Activated T-cell treated with anti-CD3 and anti-CD28 coated beads, Interleukin-2, amount 50 U/mL, for 48 hours (primary cell): Measurements from ENCODE around the gene BCL2L1.

Experiments used
- DNase-seq, 2 experiments: peaks; one replicate each; pipeline ENCODE4 v3.0.0-alpha.2; 2020

The BCL2L1 gene

GRCh38 chr20:31723319-31724078 is 831 bp upstream of the BCL2L1 start:
- peak; percentile 98 to 99 for DNase-seq

GRCh38 chr20:31723069-31723318 is 326 bp upstream of the BCL2L1 start:
- DNase-seq, result no peak

GRCh38 chr20:31721408-31722256 is 1.0 kb downstream of the BCL2L1 start:
- DNase-seq, result peak; percentile 47 to 58

- DNase-seq, result peak; percentile 59 to 61
Measured at GRCh38 chr20:31720486-31721407, 1.9 kb downstream of the BCL2L1 start.

DNA sequence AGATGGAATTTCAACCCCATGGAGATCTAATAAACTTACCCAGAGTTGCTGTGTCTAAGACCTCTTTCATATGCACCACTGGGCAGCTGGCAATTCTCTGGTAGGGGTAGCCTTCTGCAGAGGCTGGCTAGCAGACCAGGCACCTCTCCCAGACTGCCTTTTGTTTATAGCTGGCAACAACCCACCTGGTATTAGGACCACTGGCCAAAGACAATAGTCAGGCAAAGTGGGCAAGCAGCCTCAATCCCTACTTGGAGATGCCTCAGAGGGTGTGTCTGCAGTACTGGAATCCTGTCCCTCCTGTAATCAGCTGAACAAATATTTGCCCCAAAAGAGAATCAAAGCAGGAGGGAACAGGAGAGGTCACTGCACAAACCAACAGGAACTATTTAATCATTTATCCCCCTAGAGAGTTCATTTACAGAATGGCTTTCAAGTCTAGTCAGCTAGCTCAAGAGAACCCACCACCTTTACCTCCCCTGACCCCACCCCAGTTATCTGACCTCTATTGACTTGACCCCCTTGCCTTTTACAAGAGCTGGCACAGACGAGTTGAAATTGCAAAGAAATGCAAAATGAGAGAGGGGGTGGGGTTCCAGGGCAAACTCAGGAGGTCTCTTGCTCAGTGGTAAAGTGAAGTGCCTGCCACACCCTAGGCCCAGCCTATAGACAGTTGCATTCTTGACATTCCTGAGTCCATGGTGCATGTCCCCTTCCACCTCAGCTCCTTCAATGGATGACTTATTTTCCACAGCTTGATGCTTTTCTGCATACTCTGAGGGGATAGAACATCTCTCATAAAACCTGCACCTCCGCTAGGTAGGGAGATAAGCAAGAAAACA is 2.8 kb downstream of the BCL2L1 start:
- no peak for DNase-seq

DNA sequence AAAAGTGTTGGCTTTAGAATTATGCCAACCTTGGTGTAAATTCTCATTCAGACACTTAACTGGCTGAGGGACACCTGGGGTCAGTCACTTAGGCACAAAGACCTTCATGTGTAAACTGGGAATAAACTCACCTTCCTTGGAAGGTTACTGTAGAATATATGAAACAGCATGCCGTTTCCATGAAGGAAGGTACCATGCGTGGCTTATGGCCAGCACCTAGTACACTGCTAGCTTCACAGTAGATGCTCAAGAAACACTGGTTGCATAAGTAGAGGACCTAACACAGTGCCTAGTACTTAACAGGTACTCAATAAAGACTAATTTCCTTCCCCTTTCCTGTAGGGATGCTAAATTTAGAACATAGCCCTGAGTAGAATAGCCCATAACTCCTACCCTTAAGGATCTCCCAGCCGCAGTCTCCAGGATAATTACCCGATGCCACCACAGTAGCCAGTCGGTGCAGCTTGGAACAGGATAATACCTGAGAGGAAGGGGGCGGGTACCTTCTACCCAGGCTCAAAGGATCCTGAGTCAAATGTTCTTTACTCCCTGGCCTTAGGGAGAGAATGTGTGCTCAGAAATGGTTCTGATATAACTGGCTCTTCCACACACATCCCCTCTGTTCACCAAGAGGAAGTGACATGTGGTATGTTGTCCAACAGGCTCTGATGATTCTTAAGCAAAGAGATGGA is 3.6 kb downstream of the BCL2L1 start:
- DNase-seq, result peak in 1 of 2 experiments; percentile 28

DNA sequence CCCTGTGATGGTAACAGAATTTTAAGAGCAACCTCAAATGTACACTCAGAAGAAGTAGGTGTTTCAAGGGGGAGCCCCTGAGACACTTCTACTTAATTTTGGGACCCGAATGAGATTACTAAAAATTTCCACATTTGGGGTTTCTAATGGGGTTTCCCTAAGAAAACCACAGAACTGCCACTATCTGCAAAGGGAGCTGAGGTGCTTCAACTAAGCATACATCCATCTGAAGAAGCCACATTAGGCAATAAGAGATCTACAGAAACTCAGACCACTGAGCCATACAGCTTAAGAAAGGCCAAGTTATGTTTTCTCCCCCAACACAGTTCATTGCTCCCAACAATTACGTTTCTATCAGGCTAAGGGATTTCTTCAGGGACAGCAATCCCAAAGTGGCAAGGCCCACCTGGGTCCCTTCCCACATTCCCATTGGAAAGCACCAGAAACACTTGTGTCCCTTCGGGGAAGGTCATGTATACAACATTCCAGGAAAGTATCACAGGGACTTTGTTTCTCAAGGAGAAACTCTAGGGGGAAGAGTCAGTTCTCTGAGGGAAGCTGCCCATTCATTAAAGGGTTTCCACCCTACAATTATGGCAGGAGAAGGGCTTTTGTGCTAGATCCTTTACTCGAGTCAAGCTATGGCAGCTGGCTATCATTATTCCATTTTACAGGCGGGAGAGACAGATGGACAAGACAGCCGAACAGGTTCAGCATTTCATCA is 5.0 kb downstream of the BCL2L1 start:
- peak; percentile 25 to 42 for DNase-seq

DNA sequence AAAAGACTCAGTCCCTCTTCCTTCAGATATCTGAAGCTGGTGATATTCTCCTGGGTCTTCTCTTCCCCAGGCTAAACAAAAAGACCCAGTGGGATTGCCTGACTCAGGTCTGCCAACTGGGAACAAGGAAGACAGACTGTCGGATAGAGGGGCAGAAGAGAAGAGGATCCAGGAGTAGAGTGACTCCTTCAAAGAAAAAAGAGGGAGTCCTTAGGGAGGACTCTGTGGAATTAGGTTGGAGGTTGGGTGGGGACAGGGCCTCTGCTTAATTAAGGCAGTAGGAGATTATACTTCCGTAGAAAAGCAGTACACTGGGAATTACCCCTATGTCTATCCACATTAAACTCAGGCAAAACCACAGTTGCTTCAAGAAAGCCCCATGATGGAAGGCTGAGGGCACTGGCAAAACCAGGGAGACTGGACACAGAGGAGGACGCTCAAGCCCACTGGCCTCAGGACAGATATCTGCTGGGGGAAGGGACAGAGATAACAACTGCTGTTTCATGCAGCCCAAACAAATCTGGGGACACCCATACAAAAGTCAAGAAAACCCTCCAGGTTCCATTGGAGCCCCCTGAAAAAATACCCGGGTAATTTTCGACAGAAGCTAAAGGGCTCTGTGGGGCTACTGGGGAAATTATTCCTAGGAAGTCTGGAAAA is 5.7 kb downstream of the BCL2L1 start:
- DNase-seq, result peak; percentile 61 to 65

DNA sequence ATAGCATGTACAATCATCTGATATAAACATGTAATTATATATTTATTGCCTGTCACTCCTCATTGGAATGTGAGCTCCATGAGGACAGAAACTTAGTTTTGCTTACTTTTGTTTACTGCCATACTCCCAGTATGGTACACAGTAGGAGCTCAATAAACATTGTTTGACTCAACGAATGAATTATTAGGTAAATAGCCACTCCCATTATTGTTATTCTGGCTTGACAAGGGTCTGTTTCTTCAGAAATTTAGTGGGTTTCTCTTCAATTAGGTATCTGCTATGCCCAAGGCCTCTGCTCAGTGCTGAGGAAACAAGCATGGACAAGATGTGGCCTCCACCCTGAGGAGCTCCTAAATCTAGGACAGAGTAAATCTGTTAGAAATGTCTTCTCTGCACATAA is 6.3 kb downstream of the BCL2L1 start:
- DNase-seq, result no peak

DNA sequence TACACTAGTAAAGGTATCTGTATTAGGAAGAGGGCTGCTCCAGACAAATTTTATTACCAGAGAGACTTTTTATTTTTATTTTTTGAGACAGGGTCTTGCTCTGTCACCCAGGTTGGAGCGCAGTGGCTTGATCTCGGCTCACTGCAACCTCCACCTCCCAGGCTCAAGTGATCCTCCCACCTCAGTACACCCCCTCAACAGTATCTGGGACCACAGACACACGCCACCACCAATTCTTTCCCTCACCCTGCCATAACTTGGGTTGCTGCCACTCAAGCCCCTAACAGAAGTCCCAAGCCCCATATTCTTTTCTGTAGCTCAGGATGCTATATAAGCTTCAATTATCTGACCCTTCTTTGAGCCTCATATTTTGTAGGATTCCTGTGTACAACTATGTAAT is 6.9 kb downstream of the BCL2L1 start:
- no peak for DNase-seq

DNA sequence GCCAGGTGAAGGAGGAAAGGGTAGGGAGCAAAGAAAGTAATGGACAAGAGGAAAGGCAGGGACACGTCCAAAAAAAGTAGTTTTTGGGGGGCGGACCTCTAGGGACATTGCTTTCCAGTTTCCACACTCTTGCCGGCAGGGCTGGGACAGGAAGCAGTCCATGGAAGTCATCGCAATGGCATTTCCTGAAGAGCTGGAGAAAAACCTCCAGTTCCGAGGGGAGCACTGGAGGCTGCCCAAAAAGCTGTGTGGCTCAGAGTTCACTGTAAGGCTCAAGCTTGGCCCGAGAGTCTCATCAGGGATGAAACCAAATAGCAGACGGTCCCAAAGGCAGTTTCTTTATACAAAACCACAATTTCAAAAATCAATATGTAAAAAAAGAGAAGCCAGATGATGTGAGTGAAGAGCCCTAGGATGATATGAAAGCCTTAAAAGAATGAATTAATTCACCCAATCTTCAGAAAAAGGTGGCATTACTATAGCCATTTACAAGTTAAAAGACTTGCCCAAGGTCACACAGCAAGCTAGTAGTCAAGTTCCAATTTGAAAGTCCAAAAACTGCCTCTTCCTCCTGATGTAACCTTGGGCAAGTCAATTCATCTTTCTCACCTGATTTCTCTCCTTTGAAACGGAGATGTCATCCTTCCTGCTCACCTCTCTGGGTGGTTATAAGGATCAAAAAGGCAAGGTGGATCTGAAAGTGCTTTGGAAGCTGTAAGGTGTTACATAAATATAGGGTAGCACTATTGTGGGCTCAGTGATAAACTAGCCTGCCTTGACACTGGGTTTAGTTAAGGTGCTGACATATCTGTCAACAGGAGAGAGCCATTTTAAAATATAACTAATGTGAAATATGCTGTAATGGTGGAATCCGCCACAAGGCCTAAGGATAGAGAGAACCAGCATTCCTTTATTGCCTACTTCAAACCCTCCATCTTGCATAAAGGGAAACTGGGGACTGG is 9.1 kb downstream of the BCL2L1 start:
- no peak for DNase-seq

DNA sequence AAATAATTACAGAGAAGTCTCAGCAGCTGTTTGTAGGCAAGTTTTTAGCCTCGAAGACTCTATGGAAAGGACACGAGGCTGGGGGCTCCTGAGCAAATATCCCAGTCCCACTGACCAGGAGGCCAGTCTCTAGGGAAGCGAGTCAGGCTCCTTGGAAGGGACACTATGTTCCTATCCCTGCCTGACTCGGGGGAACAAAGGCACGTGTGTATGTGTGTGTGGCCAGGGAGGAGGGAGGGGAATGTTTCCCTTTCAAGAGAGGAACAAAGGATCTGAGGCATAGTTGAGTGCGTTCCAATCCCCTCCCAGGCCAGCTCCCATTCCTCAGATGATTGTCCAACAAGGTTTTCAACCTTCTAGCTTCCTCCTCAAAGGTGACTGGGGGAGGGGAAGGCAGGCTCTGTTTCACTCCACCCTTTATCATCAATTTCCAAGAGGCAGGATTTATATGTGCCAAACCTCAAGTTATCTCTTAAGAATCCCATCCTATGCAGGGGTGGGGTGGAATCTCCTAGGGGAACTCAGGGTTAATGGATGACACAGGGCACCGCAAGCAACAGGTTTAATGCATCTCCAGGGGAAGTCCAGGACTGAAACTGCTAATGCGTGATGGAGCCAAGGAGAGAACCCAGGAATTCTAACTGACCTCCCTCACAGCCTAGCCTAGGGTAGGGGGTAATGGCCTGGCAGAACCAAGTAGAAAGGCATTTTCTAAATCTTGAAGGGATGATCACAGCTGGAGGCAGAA is 9.9 kb downstream of the BCL2L1 start:
- DNase-seq, result no peak

- no peak for DNase-seq
Measured at GRCh38 chr20:31712112-31712553, 10.5 kb downstream of the BCL2L1 start.

DNA sequence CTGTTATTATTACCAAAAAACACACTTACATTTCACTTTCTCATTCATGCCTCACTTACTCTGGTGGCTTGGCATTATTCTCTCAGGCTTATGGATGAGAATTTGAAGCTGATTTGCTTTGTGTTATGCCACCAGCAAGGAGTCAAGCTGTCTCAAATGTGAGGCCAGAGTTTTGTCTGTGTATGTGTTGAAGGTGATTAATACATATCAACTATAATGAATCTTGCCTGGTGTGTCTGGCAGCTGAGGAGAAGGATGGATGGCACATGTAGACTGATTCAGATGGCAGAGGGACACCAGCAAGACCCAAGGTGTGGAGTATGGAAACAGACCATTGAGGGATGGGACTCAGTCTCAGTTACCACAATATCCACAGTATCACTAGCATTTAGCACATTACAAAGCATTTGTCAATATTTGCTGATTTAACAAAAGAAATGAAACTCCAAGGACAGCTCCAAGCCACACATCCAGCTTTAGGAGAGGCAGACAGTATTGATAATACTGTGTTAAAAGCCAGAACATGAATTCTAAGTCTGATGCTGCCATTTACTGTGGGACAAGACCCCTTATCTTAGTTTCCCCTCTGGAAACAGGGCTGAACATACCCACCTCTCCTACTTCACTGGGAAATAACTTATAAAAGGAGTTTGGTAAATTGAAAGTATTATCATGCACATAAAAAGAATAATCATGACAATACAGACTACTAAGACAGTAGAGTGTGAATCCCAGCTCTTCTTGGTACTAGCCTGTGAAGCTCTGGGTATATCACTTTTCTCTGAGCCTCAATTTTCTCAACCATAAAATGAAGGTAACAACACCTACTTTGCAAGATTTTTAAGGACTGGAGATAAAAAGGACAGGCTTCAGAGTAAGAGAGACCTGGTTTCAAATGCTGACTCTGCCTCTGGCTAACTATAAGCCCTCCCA is 11.2 kb downstream of the BCL2L1 start:
- DNase-seq, result no peak

DNA sequence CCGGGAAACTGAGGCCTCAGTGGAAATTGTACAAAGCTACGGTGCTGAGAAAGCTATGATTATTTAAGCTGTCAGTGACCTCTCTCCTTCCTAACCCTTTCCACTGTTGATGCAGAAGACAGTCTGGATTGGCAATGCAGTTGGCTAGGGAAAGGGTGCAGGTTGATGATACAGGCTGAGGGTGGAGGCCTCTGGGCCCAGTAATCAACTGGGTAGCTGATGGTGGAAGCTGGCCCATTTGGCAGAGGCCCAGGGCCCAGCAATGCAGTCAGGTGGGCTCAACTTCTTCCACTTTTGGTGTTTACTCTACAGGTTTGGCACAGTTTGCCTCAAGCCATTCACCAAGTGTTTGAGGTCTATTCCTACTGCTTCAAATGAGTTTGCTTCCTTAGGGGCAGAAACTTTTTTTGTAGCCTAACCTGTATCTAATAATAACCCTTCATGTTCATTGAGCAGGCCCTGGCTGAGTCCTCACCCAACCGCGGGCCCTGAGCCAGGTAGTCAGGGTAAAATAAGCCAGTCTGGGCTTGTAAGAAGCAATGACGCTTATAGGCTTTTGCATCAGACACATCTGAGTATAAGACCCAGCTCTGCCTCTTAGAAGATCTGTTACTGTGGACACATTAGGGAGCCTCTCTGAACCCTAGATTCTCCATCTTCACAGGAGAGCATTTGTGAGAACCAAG is 12.1 kb downstream of the BCL2L1 start:
- DNase-seq, result no peak

DNA sequence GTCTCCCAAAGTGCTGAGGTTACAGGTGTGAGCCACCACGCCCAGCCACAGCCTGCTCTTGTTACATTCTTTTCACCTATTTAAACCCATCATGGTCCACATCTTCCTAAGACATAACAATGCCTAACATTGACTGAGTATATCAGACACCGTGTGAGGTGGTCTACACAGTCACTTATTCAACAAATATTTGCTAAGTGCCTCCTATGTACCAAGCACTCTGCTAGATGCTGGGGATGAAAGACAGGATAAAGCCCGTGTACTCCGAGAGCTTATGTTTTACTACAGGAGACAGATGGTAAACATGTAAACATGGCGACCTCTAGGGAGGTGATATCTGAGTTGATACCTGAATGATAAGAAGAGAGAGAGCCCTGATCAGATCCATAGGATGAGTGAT is 12.7 kb downstream of the BCL2L1 start:
- DNase-seq, result no peak
